AG09319 (cell line): ENCODE measurements around the gene PADI2.

Experiments used
- DNase-seq: peaks from one replicate; pipeline ENCODE4 v3.0.0-alpha.2; 2010; ENCODE audit warnings: low read depth; ENCODE audit errors: extremely low read depth
- CTCF ChIP-seq: IDR thresholded peaks from 2 replicates; pipeline ENCODE4 v1.5.1; 2011; ENCODE audit warnings: low read depth, mild to moderate bottlenecking, inconsistent platforms, low read length, moderate library complexity

PADI2 gene

GRCh38 chr1:17149771-17150170 lies 30.5 kb upstream of the PADI2 start:
- DNase-seq: no peak
- no peak for TF ChIP-seq CTCF

GRCh38 chr1:17148950-17149608 lies 29.8 kb upstream of the PADI2 start:
- no peak for TF ChIP-seq CTCF
- DNase-seq: no peak

- DNase-seq: no peak
- TF ChIP-seq CTCF: no peak
These were observed 26.4 kb upstream of the PADI2 start for GRCh38 chr1:17145648-17146047.

- TF ChIP-seq CTCF: no peak
- DNase-seq: no peak
These were observed 24.5 kb upstream of the PADI2 start for GRCh38 chr1:17143760-17144159.

- no peak for DNase-seq
- no peak for TF ChIP-seq CTCF
These were observed 22.4 kb upstream of the PADI2 start for GRCh38 chr1:17141441-17142197.

- no peak for TF ChIP-seq CTCF
These were observed 21.0 kb upstream of the PADI2 start for GRCh38 chr1:17140279-17140678.

GRCh38 chr1:17139637-17140036 lies 20.4 kb upstream of the PADI2 start:
- no peak for TF ChIP-seq CTCF
- no peak for DNase-seq

More at GRCh38 chr1:17140279-17140678, 21.0 kb upstream of the PADI2 start:
- no peak for DNase-seq
